ENCODE measurements around the gene LCA5L. TPM values are rescaled to one million over a fixed set of nuclear protein-coding genes. Genes with fewer than 3 reads are reported as not detected.

Gene LCA5L
- total and polyA plus RNA-seq, 2 of the 13 experiments (the other 11 are each of a cell fraction or from before 2014, with no cell fraction given): 0.13 to 0.55 TPM

DNA sequence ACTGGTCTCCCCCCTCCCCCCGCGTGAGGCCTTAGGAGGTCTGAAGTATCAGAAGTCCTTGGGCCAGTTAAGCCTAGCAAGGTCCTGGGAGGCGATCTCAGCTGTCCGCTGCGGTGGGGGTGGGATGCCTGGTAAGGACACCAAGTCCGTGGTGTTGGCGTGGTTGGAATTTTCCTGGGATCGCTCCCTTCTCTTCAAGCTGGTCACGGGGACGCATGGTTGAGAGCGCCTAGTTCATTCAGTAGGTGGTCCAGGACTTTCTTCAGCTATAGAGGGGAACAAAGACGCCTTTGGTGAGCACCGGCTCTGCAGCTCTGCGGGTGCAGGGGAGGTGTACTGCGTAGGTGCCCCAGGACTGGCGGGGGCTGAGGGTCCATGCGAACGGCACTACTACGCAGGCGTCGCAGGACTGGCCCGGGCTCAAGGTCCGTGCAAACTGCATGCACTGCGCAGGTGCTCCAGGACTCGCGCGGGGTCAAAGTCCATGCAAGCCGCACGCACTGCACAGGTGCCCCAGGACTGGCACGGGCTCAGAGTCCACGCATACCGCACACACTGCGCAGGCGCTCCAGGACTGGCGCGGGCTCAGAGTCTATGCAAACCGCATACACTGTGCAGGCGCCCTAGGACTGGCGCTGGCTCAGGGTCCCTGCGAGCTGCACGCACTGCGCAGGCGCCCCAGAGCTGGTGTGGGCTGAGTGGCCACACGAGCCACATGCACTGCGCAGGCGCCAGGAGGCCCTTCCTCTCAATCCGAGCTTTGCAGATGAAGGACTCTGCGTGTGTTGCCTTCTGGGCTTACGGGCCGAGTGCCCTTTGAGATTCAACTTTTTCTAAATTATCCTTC is 60.1 kb downstream of the LCA5L start (continued):
- TF ChIP-seq FUBP1 (CRISPR knock-in tag; IDR thresholded peaks at IDR 0.05; ENCODE audit: borderline replicate concordance) (no peak), ZNF468 (CRISPR knock-in tag; IDR thresholded peaks at IDR 0.05) (no peak), NFIC (IDR thresholded peaks at IDR 0.05; ENCODE audit: low read length) (no peak), RBAK (CRISPR knock-in tag; IDR thresholded peaks at IDR 0.05) (no peak), ZNF24 (IDR thresholded peaks at IDR 0.05) (no peak), ZNF737 (CRISPR knock-in tag; IDR thresholded peaks at IDR 0.05; ENCODE audit: borderline replicate concordance) (no peak), ZBTB44 (CRISPR knock-in tag; IDR thresholded peaks at IDR 0.05) (no peak), SMAD3 (CRISPR knock-in tag; IDR thresholded peaks at IDR 0.05) (no peak), THAP11 (CRISPR knock-in tag; IDR thresholded peaks at IDR 0.05) (peak; percentile 80), ZSCAN30 (CRISPR knock-in tag; IDR thresholded peaks at IDR 0.05) (no peak), CERS6 (CRISPR knock-in tag; IDR thresholded peaks at IDR 0.05) (no peak), SIN3B (IDR thresholded peaks at IDR 0.05; ENCODE audit: low read length) (0 out of 2 replicates have a peak, but pooled peaks have one; percentile 32), ZNF17 (CRISPR knock-in tag; IDR thresholded peaks at IDR 0.05) (no peak), GPN1 (CRISPR knock-in tag; IDR thresholded peaks at IDR 0.05; ENCODE audit: borderline replicate concordance) (no peak), FOSL2 (CRISPR knock-in tag; IDR thresholded peaks at IDR 0.05) (peak; percentile 58), KMT2A (CRISPR knock-in tag; IDR thresholded peaks at IDR 0.05) (no peak), KLF15 (CRISPR knock-in tag; IDR thresholded peaks at IDR 0.05; ENCODE audit: borderline replicate concordance) (no peak), IRF2 (CRISPR knock-in tag; IDR thresholded peaks at IDR 0.05) (peak; percentile 92; the same call in 1 of the 2 replicates), ASH2L (IDR thresholded peaks at IDR 0.05; ENCODE audit: insufficient read length, low read depth, low read length) (no peak), ZNF629 (CRISPR knock-in tag; conservative IDR thresholded peaks at IDR 0.05) (peak; percentile 32; the same call in 1 of the 2 replicates), HHEX (CRISPR knock-in tag; IDR thresholded peaks at IDR 0.05) (no peak), ZBTB2 (CRISPR knock-in tag; IDR thresholded peaks at IDR 0.05; ENCODE audit: low read depth) (no peak)
- TF ChIP-seq, protein P1, sequence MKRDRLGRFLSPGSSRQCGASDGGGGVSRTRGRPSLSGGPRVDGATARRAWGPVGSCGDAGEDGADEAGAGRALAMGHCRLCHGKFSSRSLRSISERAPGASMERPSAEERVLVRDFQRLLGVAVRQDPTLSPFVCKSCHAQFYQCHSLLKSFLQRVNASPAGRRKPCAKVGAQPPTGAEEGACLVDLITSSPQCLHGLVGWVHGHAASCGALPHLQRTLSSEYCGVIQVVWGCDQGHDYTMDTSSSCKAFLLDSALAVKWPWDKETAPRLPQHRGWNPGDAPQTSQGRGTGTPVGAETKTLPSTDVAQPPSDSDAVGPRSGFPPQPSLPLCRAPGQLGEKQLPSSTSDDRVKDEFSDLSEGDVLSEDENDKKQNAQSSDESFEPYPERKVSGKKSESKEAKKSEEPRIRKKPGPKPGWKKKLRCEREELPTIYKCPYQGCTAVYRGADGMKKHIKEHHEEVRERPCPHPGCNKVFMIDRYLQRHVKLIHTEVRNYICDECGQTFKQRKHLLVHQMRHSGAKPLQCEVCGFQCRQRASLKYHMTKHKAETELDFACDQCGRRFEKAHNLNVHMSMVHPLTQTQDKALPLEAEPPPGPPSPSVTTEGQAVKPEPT (CRISPR knock-in tag; IDR thresholded peaks at IDR 0.05; ENCODE audit: low read depth): no peak
